ENCODE results near the gene SNX2. TPM values are rescaled to one million over a fixed set of nuclear protein-coding genes. Genes with fewer than 3 reads are reported as not detected.

SNX2 gene
- total RNA-seq, 3 donors from 2014 or later: 50.2 to 80.5 (median 58.6) TPM

GRCh38 chr5:122864842-122865241, 90.0 kb downstream of the SNX2 start:
- ATAC-seq (no peak), DNase-seq (no peak)
- no peaks in the 10 kb centered on the region for H3K36me3 ChIP-seq (ENCODE audit: low read depth)
- intact Hi-C loops (cut with DNase I, micrococcal nuclease): no loop called here
- no peaks in the 10 kb centered on the region for H3K9me3 ChIP-seq
- H3K4me3 ChIP-seq: no peak overlapping the region
- TF ChIP-seq CTCF (IDR thresholded peaks at IDR 0.05): no peak
- no peaks in the 10 kb centered on the region for H3K4me1 ChIP-seq (ENCODE audit: low read depth)

- TF ChIP-seq CTCF (IDR thresholded peaks at IDR 0.05): no peak
- no peak for ATAC-seq
- Histone ChIP-seq H3K4me3 (no peak overlapping the region), H3K9me3 (no peaks in the 10 kb centered on the region), H3K36me3 (ENCODE audit: low read depth) (no peaks in the 10 kb centered on the region), H3K4me1 (ENCODE audit: low read depth) (no peaks in the 10 kb centered on the region)
- intact Hi-C loops (cut with DNase I, micrococcal nuclease): no loop called here
- DNase-seq: no peak
These were observed 95.5 kb downstream of the SNX2 start for GRCh38 chr5:122870219-122870856.

GRCh38 chr5:122871661-122872060, 96.8 kb downstream of the SNX2 start:
- Histone ChIP-seq H3K36me3 (ENCODE audit: low read depth) (no peaks in the 10 kb centered on the region), H3K4me3 (no peak overlapping the region), H3K9me3 (no peaks in the 10 kb centered on the region), H3K4me1 (ENCODE audit: low read depth) (no peaks in the 10 kb centered on the region)
- no peak for TF ChIP-seq CTCF (IDR thresholded peaks at IDR 0.05)
- no peak for DNase-seq
- intact Hi-C loops (cut with DNase I, micrococcal nuclease): no loop called here
- no peak for ATAC-seq

GRCh38 chr5:122874179-122874875, 99.4 kb downstream of the SNX2 start:
- Histone ChIP-seq H3K9me3 (no peaks in the 10 kb centered on the region), H3K4me1 (ENCODE audit: low read depth) (no peaks in the 10 kb centered on the region), H3K36me3 (ENCODE audit: low read depth) (no peaks in the 10 kb centered on the region), H3K4me3 (no peak overlapping the region)
- intact Hi-C loops (cut with DNase I, micrococcal nuclease): no loop called here
- DNase-seq: no peak
- TF ChIP-seq CTCF (IDR thresholded peaks at IDR 0.05): no peak
- ATAC-seq: no peak

- no peak for ATAC-seq
- intact Hi-C loops (cut with DNase I, micrococcal nuclease): no loop called here
- H3K36me3 ChIP-seq (ENCODE audit: low read depth): no peaks in the 10 kb centered on the region
- H3K9me3 ChIP-seq: no peaks in the 10 kb centered on the region
- no peak for DNase-seq
- H3K4me1 ChIP-seq (ENCODE audit: low read depth): no peaks in the 10 kb centered on the region
- no peak overlapping the region for H3K4me3 ChIP-seq
- no peak for TF ChIP-seq CTCF (IDR thresholded peaks at IDR 0.05)
These were observed 102.6 kb downstream of the SNX2 start for GRCh38 chr5:122877518-122877917.
